Thyroid gland (tissue), 4 donors: Measurements from ENCODE around the gene RSPH1. TPM values are rescaled to one million over a fixed set of nuclear protein-coding genes. Genes with fewer than 3 reads are reported as not detected.
A peak's percentile ranks its signal among the peaks of the same experiment; 100 is the strongest.

Experiments used
- DNase-seq, 2 donors: peaks; one replicate each; pipeline ENCODE4 v3.0.0-alpha.2; 2019
- H3K27ac ChIP-seq, 3 donors: fragments of 200-600 bp; sonication (generic); 1 replicate in 2 of 3; 2 replicates in 1 of 3; pipeline ENCODE4 v1.5.1; 2016 to 2019; ENCODE audit warnings: mild to moderate bottlenecking in 1 of 3, moderate library complexity in 1 of 3
- H3K27me3 ChIP-seq: fragments of 200-600 bp; sonication (generic); one replicate; pipeline ENCODE4 v1.5.1; 2019
- H3K36me3 ChIP-seq, 2 donors: fragments of 200-600 bp; sonication (generic); one replicate each; pipeline ENCODE4 v1.5.1; 2016 to 2019
- H3K4me1 ChIP-seq, 2 donors: fragments of 200-600 bp; sonication (generic); one replicate each; pipeline ENCODE4 v1.5.1; 2017 to 2019
- H3K4me3 ChIP-seq, 3 donors: fragments of 200-600 bp; sonication (generic); replicated peaks in 1 of 3; 1 replicate in 2 of 3; 2 replicates in 1 of 3; pipeline ENCODE4 v1.5.1; 2016; ENCODE audit warnings: mild to moderate bottlenecking in 1 of 3
- H3K9me3 ChIP-seq: fragments of 200-600 bp; sonication (generic); one replicate; pipeline ENCODE4 v1.5.1; 2017
- POLR2A ChIP-seq, 2 donors: fragments of 450-650 bp; IDR thresholded peaks; one replicate each; pipeline ENCODE4 v1.6.1; 2017; ENCODE audit warnings: antibody characterized with exemption in 2 of 2, mild to moderate bottlenecking in 2 of 2, moderate library complexity in 1 of 2
- WGBS, 2 donors: methylation state at CpG; one replicate each; pipeline ENCODE4 v1.1.5; 2017; 5-methylcytosine and 5-hydroxymethylcytosine counted together
- intact Hi-C: fragments of 100-400 bp; cut with DNase I; formaldehyde crosslinking; loops from one replicate; pipeline ENCODE4 v1.15.1; 2023
- total RNA-seq, 4 donors: library from RNA; depleted of rRNA; stranded (reverse); fragments of >200 nt; gene quantifications; one replicate each; pipeline ENCODE4 v1.2.3, GENCODE V29; 2016
- TF ChIP-seq, protein P1 (sequence below), 6 experiments: fragments of 200-600 bp in 3 of 6; fragments of 450-650 bp in 3 of 6; sonication (generic) in 3 of 6; IDR thresholded peaks; one replicate each; pipeline ENCODE4 v1.5.1; 2016 to 2019; ENCODE audit warnings: antibody characterized with exemption in 6 of 6, mild to moderate bottlenecking in 2 of 6, inconsistent platforms in 1 of 6, moderate library complexity in 1 of 6

Gene RSPH1
- total RNA-seq, 4 donors from 2014 or later: 2.7 to 3.7 (median 3.0) TPM

DNA sequence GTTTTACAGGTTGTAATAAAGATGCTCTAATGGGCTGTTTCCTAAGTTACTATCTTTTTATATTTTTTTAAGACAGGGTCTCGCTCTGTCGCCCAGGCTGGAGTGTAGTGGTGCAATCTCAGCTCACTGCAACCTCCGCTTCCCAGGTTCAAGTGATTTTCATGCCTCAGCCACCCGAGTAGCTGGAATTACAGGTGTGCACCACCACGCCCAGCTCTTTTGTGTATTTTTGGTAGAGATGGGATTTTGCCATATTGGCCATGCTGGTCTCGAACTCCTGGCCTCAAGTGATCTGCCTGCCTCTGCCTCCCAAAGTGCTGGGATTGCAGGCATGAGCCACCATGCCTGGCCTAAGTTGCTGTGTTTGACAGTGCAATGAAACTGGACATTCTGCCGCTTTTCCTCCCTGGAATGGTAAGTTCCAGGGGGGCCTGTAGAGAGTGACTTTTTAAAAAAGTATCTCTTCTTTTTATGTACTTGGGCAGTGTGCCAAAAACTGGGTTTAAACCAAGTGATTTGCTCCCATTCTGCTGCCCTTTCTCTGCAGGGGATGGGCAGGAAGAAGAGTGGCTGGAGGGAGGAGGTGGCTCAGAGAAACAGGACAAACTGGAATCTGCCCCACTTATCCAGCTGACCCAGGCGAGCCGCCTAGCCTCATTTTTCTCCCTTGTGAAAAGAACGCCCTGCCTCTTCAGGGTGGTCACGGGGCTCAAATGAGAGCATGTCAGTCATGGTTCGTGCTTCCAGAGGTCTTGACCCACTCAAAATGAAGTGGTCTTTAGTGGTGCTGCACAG, 19.9 kb upstream of the RSPH1 start:
- WGBS, 2 donors: 33 to 42% methylated on average over 11 to 12 of the region's 12 CpGs
- intact Hi-C loops: no loop called here
- DNase-seq: peak; percentile 96 to 97
- Histone ChIP-seq H3K27me3 (no peaks in the 10 kb centered on the region), H3K27ac (peak overlapping the region; percentile 65 to 97 (median 93)), H3K9me3 (no peaks in the 10 kb centered on the region), H3K36me3 (no peaks in the 10 kb centered on the region), H3K4me1 (peaks cover 45 to 54% of the 10 kb centered on the region in 2 donors), H3K4me3 (no peak overlapping the region)
- peak in 1 of 2 donors; percentile 70 for TF ChIP-seq POLR2A (IDR thresholded peaks at IDR 0.05)
- TF ChIP-seq, protein P1, sequence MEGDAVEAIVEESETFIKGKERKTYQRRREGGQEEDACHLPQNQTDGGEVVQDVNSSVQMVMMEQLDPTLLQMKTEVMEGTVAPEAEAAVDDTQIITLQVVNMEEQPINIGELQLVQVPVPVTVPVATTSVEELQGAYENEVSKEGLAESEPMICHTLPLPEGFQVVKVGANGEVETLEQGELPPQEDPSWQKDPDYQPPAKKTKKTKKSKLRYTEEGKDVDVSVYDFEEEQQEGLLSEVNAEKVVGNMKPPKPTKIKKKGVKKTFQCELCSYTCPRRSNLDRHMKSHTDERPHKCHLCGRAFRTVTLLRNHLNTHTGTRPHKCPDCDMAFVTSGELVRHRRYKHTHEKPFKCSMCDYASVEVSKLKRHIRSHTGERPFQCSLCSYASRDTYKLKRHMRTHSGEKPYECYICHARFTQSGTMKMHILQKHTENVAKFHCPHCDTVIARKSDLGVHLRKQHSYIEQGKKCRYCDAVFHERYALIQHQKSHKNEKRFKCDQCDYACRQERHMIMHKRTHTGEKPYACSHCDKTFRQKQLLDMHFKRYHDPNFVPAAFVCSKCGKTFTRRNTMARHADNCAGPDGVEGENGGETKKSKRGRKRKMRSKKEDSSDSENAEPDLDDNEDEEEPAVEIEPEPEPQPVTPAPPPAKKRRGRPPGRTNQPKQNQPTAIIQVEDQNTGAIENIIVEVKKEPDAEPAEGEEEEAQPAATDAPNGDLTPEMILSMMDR (IDR thresholded peaks at IDR 0.05): no peak

GRCh38 chr21:42514883-42515228, 18.8 kb upstream of the RSPH1 start:
- peak overlapping the region; percentile 31 to 86 (median 68) for H3K4me3 ChIP-seq
- H3K4me1 ChIP-seq: peaks cover 45 to 52% of the 10 kb centered on the region in 2 donors
- H3K27me3 ChIP-seq: no peaks in the 10 kb centered on the region
- WGBS, 2 donors: 12 to 16% methylated on average over 5 of the region's 5 CpGs
- H3K9me3 ChIP-seq: no peaks in the 10 kb centered on the region
- H3K36me3 ChIP-seq: no peaks in the 10 kb centered on the region
- no peak for TF ChIP-seq POLR2A (IDR thresholded peaks at IDR 0.05)
- TF ChIP-seq, protein P1 (IDR thresholded peaks at IDR 0.05): no peak
- DNase-seq: no peak
- intact Hi-C loops: no loop called here
- peak overlapping the region; percentile 65 to 97 (median 93) for H3K27ac ChIP-seq

DNA sequence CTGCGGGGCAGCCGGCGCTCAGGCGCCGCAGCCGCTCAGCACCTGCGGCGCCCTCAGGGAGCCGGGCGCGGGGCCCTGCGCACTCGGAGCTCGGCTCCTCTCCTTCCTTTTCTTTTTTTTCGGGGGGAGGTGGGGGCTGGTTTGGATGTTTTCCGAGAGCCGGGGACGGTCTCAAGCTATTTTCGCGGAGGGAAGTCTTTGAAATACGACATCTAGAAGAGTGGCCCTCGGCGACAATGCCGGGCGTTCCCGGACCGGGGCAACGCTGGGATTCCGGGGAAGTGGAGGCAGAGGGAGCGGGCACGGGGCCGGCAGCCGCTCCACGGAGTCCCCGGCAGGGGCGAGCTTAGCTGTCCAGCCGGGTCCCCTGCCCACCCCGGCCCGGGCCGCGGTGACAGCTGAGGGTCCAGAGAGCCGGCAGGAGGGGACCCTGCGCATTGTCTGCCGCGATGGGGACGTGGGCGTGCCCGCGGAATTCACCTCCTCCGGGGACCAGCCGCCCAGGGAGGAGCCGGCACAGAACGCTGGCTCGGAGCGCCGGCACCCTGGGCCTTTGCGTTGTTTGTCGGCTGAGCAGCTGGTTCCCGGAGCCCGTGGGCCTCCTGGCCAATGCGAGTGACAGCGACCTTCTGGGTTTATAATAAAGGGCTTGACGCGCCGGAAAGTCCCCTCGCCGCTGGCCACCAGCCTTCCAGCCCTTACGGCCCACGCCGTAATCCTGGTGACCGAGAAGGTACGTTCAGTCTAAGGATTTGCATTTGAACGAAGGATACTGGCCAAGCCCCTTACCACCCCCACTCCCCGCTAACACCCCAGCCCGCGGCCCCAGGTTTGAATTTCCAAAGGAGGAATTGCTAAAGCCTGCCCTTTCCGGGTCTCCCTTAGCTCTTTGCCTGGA, 18.2 kb upstream of the RSPH1 start:
- WGBS, 2 donors: 1% methylated on average over 19 to 31 of the region's 77 CpGs
- peak; percentile 70 for DNase-seq
- peak overlapping the region; percentile 65 to 97 (median 93) for H3K27ac ChIP-seq

GRCh38 chr21:42513151-42513984, 17.3 kb upstream of the RSPH1 start, which contains the start of gene SLC37A1:
Gene SLC37A1 (plus strand): TSS chr21:42513852. CDS start chr21:42518455, 4,603 bp downstream.
- H3K36me3 ChIP-seq: no peaks in the 10 kb centered on the region
- no peaks in the 10 kb centered on the region for H3K27me3 ChIP-seq
- TF ChIP-seq, protein P1 (IDR thresholded peaks at IDR 0.05): peak in 2 of 6 experiments; percentile 14 to 15
- peak in 1 of 2 donors; percentile 58 for TF ChIP-seq POLR2A (IDR thresholded peaks at IDR 0.05)
- H3K4me3 ChIP-seq: peak within 1 kb of the TSS; percentile 31 to 86 (median 68)
- 41 to 42% methylated on average over 21 to 23 of the region's 88 CpGs for WGBS, 2 donors
- H3K27ac ChIP-seq: peak within 1 kb of the TSS; percentile 65 to 97 (median 93)
- DNase-seq: peak in 1 of 2 donors; percentile 41
- intact Hi-C loops: no loop called here
- H3K9me3 ChIP-seq: no peaks in the 10 kb centered on the region
- peaks cover 40 to 48% of the 10 kb centered on the region in 2 donors for H3K4me1 ChIP-seq

More for the DNA sequence above, 18.2 kb upstream of the RSPH1 start:
- TF ChIP-seq, protein P1 (IDR thresholded peaks at IDR 0.05): no peak
- TF ChIP-seq POLR2A (IDR thresholded peaks at IDR 0.05): peak in 1 of 2 donors; percentile 81
- H3K9me3 ChIP-seq: no peaks in the 10 kb centered on the region
- no peaks in the 10 kb centered on the region for H3K36me3 ChIP-seq
- intact Hi-C loops: no loop called here
- peak overlapping the region; percentile 31 to 86 (median 68) for H3K4me3 ChIP-seq
- peaks cover 45 to 51% of the 10 kb centered on the region in 2 donors for H3K4me1 ChIP-seq
- H3K27me3 ChIP-seq: no peaks in the 10 kb centered on the region
